Psoas muscle (tissue), 8 donors: ENCODE data around the gene SEC14L1. TPM values are rescaled to one million over a fixed set of nuclear protein-coding genes. Genes with fewer than 3 reads are reported as not detected.
"Not testable (repeated sequence)": the region's sequence is repeated elsewhere in the genome, so short reads cannot be mapped to it uniquely, and the experiment has no call there.

Source experiments
- ATAC-seq, 4 donors: fragments of 200-7000 bp; cut with Tn5 transposase; one replicate each; pipeline ENCODE4 v1.9.1; 2020; ENCODE audit warnings: moderate library complexity in 3 of 4, mild to moderate bottlenecking in 2 of 4
- DNase-seq, 2 donors: peaks; one replicate each; pipeline ENCODE4 v3.0.0-alpha.2; 2020
- H3K27ac ChIP-seq: fragments of 200-600 bp; one replicate; pipeline ENCODE4 v1.8.0; 2022
- H3K27me3 ChIP-seq, 3 donors: fragments of 200-600 bp in 1 of 3; one replicate each; pipeline versions ENCODE4 v1.6.1 to v1.8.0; 2013 to 2022; ENCODE audit warnings: low read length in 2 of 3, mild to moderate bottlenecking in 2 of 3, moderate library complexity in 1 of 3; ENCODE audit not compliant: insufficient read depth in 3 of 3
- H3K36me3 ChIP-seq, 2 donors: fragments of 200-600 bp in 1 of 2; one replicate each; pipeline versions ENCODE4 v1.6.1 to v1.8.0; 2013 to 2022; ENCODE audit warnings: low read depth in 1 of 2, mild to moderate bottlenecking in 1 of 2, moderate library complexity in 1 of 2; ENCODE audit not compliant: insufficient read depth in 1 of 2
- H3K4me1 ChIP-seq: fragments of 200-600 bp; one replicate; pipeline ENCODE4 v1.8.0; 2022
- H3K4me3 ChIP-seq: fragments of 200-600 bp; one replicate; pipeline ENCODE4 v1.8.0; 2022; ENCODE audit warnings: mild to moderate bottlenecking
- H3K9me3 ChIP-seq: fragments of 200-600 bp; one replicate; pipeline ENCODE4 v1.8.0; 2022
- CTCF ChIP-seq: fragments of 200-600 bp; IDR thresholded peaks from one replicate; pipeline ENCODE4 v1.8.0; 2022; ENCODE audit warnings: antibody characterized with exemption
- WGBS, 3 donors: extraction: QIAGEN DNeasy Blood & Tissue Kit; methylation state at CpG; one replicate each; pipeline versions ENCODE4 v1.1.6 to v1.1.7; 2013; 5-methylcytosine and 5-hydroxymethylcytosine counted together
- intact Hi-C, 2 donors: fragments of 100-400 bp; cut with DNase I; formaldehyde crosslinking; loops; one replicate each; pipeline versions ENCODE4 v1.11.0 to v1.14.2; 2022
- polyA plus RNA-seq, 3 donors: library from polyadenylated mRNA; stranded (reverse); fragments of 200-250 nt; gene quantifications; one replicate each; pipeline ENCODE4 v1.2.3, GENCODE V29; 2013
- total RNA-seq, 4 donors: library from RNA; stranded (reverse); fragmentation: NEBNext Ultra II Directional in 2 of 4; extraction: Animal tissue kit (Norgen Biotek cat#: 25700) in 2 of 4; gene quantifications; one replicate each; pipeline versions ENCODE4 v1.2.1 to v1.2.4, GENCODE V29; 2021 to 2023
- donor health status: healthy with polysubstance abuse.
- donor health status: DM: no; HTN: no; CAD: no; lungs with moderate emphysema.
- donor health status: Bipolar disorder and iron deficiency.
- donor health status: healthy.
- donor health status: DM: yes; HTN: yes; CAD: no.
- donor health status: DM: no; HTN: no; CAD: no.
- donor health status: DM: no; HTN: no; CAD: no.
- donor health status: DM: yes; HTN: yes; CAD: no.

The SEC14L1 gene
- total and polyA plus RNA-seq, 7 donors: 38.6 to 98.9 (median 69.1) TPM

GRCh38 chr17:77148940-77149510 lies 8.3 kb downstream of the SEC14L1 start:
- 33 to 43% (median 34%) methylated on average over 10 of the region's 10 CpGs for WGBS, 3 donors
- ATAC-seq (no peak), DNase-seq (no peak)
- peak overlapping the region; percentile 99 for H3K27ac ChIP-seq
- H3K4me3 ChIP-seq: peak overlapping the region; percentile 54
- H3K4me1 ChIP-seq: peaks cover 83% of the 10 kb centered on the region
- H3K9me3 ChIP-seq: no peaks in the 10 kb centered on the region
- intact Hi-C loops: loop anchor here (5.0 kb wide), 3 partner anchors 52 to 62 kb away; no protein-coding TSS in a partner anchor
- peaks cover 0 to 51% of the 10 kb centered on the region in 2 donors for H3K36me3 ChIP-seq
- H3K27me3 ChIP-seq: no peaks in the 10 kb centered on the region
- no peak for TF ChIP-seq CTCF

GRCh38 chr17:77150196-77150595 lies 9.4 kb downstream of the SEC14L1 start:
- TF ChIP-seq CTCF: no peak
- Histone ChIP-seq H3K4me3 (peak overlapping the region; percentile 6), H3K9me3 (no peaks in the 10 kb centered on the region), H3K27me3 (no peaks in the 10 kb centered on the region), H3K27ac (peak overlapping the region; percentile 99), H3K4me1 (peaks cover 87% of the 10 kb centered on the region), H3K36me3 (peaks cover 0 to 39% of the 10 kb centered on the region in 2 donors)
- no peak for ATAC-seq
- 61 to 73% (median 69%) methylated on average over 5 of the region's 5 CpGs for WGBS, 3 donors
- DNase-seq: no peak
- intact Hi-C loops: no loop called here

GRCh38 chr17:77151186-77151585 lies 10.4 kb downstream of the SEC14L1 start:
- H3K36me3 ChIP-seq: peaks cover 0 to 34% of the 10 kb centered on the region in 2 donors
- intact Hi-C loops: no loop called here
- 28 to 46% (median 34%) methylated on average over 7 of the region's 7 CpGs for WGBS, 3 donors
- ATAC-seq (no peak), DNase-seq (no peak)
- no peak for TF ChIP-seq CTCF
- no peaks in the 10 kb centered on the region for H3K27me3 ChIP-seq
- H3K4me1 ChIP-seq: peaks cover 87% of the 10 kb centered on the region
- no peaks in the 10 kb centered on the region for H3K9me3 ChIP-seq
- H3K27ac ChIP-seq: peak overlapping the region; percentile 99
- peak overlapping the region; percentile 25 for H3K4me3 ChIP-seq

- Histone ChIP-seq H3K27ac (peak overlapping the region; percentile 99), H3K4me1 (peaks cover 91% of the 10 kb centered on the region), H3K36me3 (peaks cover 0 to 29% of the 10 kb centered on the region in 2 donors)
- intact Hi-C loops, H3K9me3 ChIP-seq, H3K27me3 ChIP-seq, H3K4me3 ChIP-seq, ATAC-seq: not testable (repeated sequence)
- WGBS, 3 donors: 25 to 51% (median 29%) methylated on average over 6 of the region's 6 CpGs
- DNase-seq: peak; percentile 41 to 84
Measured at GRCh38 chr17:77152056-77152455, 11.3 kb downstream of the SEC14L1 start.

- 5 to 29% (median 5%) methylated on average over 1 of the region's 1 CpG for WGBS, 3 donors
- intact Hi-C loops: no loop called here
- no peaks in the 10 kb centered on the region for H3K9me3 ChIP-seq
- peak; percentile 29 to 74 for DNase-seq
- peak overlapping the region; percentile 22 for H3K4me3 ChIP-seq
- H3K27ac ChIP-seq: peak overlapping the region; percentile 99
- H3K4me1 ChIP-seq: peaks cover 97% of the 10 kb centered on the region
- peaks cover 0 to 15% of the 10 kb centered on the region in 2 donors for H3K36me3 ChIP-seq
- TF ChIP-seq CTCF: no peak
- ATAC-seq: peak; percentile 73 to 89 (median 84)
- no peaks in the 10 kb centered on the region for H3K27me3 ChIP-seq
Measured at GRCh38 chr17:77153472-77153871, 12.7 kb downstream of the SEC14L1 start.
